GM19467 (cell line): Measurements from ENCODE around the gene APBB1IP.

Source experiments
- ATAC-seq: cut with Tn5 transposase; IDR thresholded peaks from one replicate; pipeline ENCODE4 v1.9.1; 2021; ENCODE audit warnings: mild to moderate bottlenecking, moderate library complexity; ENCODE audit not compliant: unreplicated experiment

Gene APBB1IP

DNA sequence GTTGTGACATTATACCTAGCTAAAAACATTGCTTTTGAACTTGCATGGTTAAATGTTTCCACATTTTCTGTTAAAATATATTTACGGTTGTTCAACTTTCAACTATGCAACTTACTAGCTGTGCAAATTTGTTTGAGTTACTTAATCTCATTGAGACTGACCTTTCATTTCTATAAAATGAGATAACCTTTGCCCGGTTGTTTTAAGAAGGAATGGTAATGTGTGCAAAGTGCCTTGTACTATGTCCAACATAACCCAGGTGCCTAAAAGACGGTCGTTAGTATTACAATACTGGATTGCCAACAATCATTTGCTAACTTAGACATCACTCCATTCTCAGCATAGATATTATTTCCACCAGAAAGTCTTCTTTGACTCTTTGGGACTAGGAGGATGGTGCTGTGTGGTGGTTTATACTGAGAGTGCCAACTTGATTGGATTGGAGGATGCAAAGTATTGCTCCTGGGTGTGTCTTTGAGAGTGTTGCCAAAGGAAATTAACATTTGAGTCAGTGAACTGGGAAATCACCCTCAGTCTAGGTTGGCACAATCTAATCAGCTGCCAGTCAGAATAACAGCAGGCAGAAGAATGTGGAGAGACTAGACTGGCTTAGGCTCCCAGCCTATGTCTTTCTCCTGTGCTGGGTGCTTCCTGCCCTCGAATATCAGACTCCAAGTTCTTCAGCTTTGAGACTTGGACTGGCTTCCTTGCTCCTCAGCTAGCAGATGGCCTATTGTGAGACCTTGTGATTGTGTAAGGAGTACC is 174.2 kb downstream of the APBB1IP start:
- no peak for ATAC-seq
